ENCODE measurements around the gene NBEA. TPM values are rescaled to one million over a fixed set of nuclear protein-coding genes. Genes with fewer than 3 reads are reported as not detected.

Gene NBEA
- 1.9 and 2.4 TPM in 2 replicates for total RNA-seq (2014; rRNA removed; shearing (Covaris generic))

- DNase-seq (ENCODE audit: low read depth): peak; percentile 75
Observed at GRCh38 chr13:34941835-34942731, at the start of gene NBEA. TSS of gene NBEA (plus strand) at chr13:34942270. CDS start at chr13:34942821, 551 bp downstream.

GRCh38 chr13:34894756-34895155, 47.3 kb upstream of the NBEA start:
- no peak for DNase-seq (ENCODE audit: low read depth)

GRCh38 chr13:34897220-34897619, 44.9 kb upstream of the NBEA start:
- no peak for DNase-seq (ENCODE audit: low read depth)

- no peak for DNase-seq (ENCODE audit: low read depth)
Observed at GRCh38 chr13:34899888-34900287, 42.2 kb upstream of the NBEA start.

GRCh38 chr13:34900288-34900739, 41.8 kb upstream of the NBEA start:
- no peak for DNase-seq (ENCODE audit: low read depth)

- no peak for DNase-seq (ENCODE audit: low read depth)
Observed at GRCh38 chr13:34901572-34901971, 40.5 kb upstream of the NBEA start.

GRCh38 chr13:34911159-34911558, 30.9 kb upstream of the NBEA start:
- no peak for DNase-seq (ENCODE audit: low read depth)

- DNase-seq (ENCODE audit: low read depth): no peak
Observed at GRCh38 chr13:34913040-34913439, 29.0 kb upstream of the NBEA start.

GRCh38 chr13:34914416-34914815, 27.7 kb upstream of the NBEA start:
- DNase-seq (ENCODE audit: low read depth): no peak

- DNase-seq (ENCODE audit: low read depth): no peak
Observed at GRCh38 chr13:34926508-34926907, 15.6 kb upstream of the NBEA start.

GRCh38 chr13:34928676-34929075, 13.4 kb upstream of the NBEA start:
- peak; percentile 3 for DNase-seq (ENCODE audit: low read depth)

- DNase-seq (ENCODE audit: low read depth): peak; percentile 32
Observed at GRCh38 chr13:34931572-34931971, 10.5 kb upstream of the NBEA start.

GRCh38 chr13:34933349-34933748, 8.7 kb upstream of the NBEA start:
- no peak for DNase-seq (ENCODE audit: low read depth)

- DNase-seq (ENCODE audit: low read depth): no peak
Observed at GRCh38 chr13:34933786-34934185, 8.3 kb upstream of the NBEA start.

GRCh38 chr13:34935841-34936240, 6.2 kb upstream of the NBEA start:
- no peak for DNase-seq (ENCODE audit: low read depth)

- no peak for DNase-seq (ENCODE audit: low read depth)
Observed at GRCh38 chr13:34939771-34940170, 2.3 kb upstream of the NBEA start.

- no peak for DNase-seq (ENCODE audit: low read depth)
Observed at GRCh38 chr13:34941436-34941834, 635 bp upstream of the NBEA start.

GRCh38 chr13:34942732-34943435, 814 bp downstream of the NBEA start:
- DNase-seq (ENCODE audit: low read depth): peak; percentile 31

GRCh38 chr13:34943436-34944273, 1.6 kb downstream of the NBEA start:
- DNase-seq (ENCODE audit: low read depth): no peak

- no peak for DNase-seq (ENCODE audit: low read depth)
Observed at GRCh38 chr13:34944274-34944634, 2.2 kb downstream of the NBEA start.

- no peak for DNase-seq (ENCODE audit: low read depth)
Observed at GRCh38 chr13:34944751-34945150, 2.7 kb downstream of the NBEA start.

GRCh38 chr13:34951528-34951927, 9.5 kb downstream of the NBEA start:
- DNase-seq (ENCODE audit: low read depth): no peak

Data from Daoy (cell line).